ENCODE data around the gene ARHGAP23.

DNA sequence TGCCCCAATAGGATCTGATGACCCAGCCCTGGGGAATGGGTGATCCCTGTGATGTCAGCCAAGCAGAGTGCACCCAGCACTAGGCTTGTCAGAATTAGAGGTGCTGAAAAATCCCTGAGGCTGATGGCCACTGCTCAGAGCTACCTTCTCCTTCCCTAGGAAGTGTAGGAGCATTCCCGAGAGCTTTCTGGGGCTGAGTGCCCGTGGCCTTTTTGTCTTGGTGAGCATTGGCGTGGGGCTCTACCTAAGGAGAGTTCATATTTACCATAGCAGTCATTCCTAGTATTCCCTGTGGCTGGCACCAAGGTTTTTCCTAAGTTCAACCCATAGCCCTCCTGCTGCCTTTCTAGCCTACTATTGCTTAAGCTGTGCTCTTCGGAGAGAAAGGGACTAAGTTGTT lies 22.6 kb upstream of the ARHGAP23 start:
- TF ChIP-seq, protein P1, sequence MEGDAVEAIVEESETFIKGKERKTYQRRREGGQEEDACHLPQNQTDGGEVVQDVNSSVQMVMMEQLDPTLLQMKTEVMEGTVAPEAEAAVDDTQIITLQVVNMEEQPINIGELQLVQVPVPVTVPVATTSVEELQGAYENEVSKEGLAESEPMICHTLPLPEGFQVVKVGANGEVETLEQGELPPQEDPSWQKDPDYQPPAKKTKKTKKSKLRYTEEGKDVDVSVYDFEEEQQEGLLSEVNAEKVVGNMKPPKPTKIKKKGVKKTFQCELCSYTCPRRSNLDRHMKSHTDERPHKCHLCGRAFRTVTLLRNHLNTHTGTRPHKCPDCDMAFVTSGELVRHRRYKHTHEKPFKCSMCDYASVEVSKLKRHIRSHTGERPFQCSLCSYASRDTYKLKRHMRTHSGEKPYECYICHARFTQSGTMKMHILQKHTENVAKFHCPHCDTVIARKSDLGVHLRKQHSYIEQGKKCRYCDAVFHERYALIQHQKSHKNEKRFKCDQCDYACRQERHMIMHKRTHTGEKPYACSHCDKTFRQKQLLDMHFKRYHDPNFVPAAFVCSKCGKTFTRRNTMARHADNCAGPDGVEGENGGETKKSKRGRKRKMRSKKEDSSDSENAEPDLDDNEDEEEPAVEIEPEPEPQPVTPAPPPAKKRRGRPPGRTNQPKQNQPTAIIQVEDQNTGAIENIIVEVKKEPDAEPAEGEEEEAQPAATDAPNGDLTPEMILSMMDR (conservative IDR thresholded peaks at IDR 0.05 in 1 of 2, IDR thresholded peaks at IDR 0.05 in 1 of 2; ENCODE audit: extremely low read depth in 1 of 2, insufficient read depth in 1 of 2, low read depth in 1 of 2, low read length in 2 of 2), result no peak
- TF ChIP-seq EZH2 (IDR thresholded peaks at IDR 0.05; ENCODE audit: borderline replicate concordance, low read length), result no peak

Data from mammary epithelial cell (primary cell).